Psoas muscle (tissue), 8 donors: ENCODE measurements around the gene CMC4. TPM values are rescaled to one million over a fixed set of nuclear protein-coding genes. Genes with fewer than 3 reads are reported as not detected.

Source experiments
- ATAC-seq, 4 donors: fragments of 200-7000 bp; cut with Tn5 transposase; one replicate each; pipeline ENCODE4 v1.9.1; 2020; ENCODE audit warnings: moderate library complexity in 3 of 4, mild to moderate bottlenecking in 2 of 4
- DNase-seq, 2 donors: peaks; one replicate each; pipeline ENCODE4 v3.0.0-alpha.2; 2020
- H3K27ac ChIP-seq: fragments of 200-600 bp; one replicate; pipeline ENCODE4 v1.8.0; 2022
- H3K27me3 ChIP-seq, 3 donors: fragments of 200-600 bp in 1 of 3; one replicate each; pipeline versions ENCODE4 v1.6.1 to v1.8.0; 2013 to 2022; ENCODE audit warnings: low read length in 2 of 3, mild to moderate bottlenecking in 2 of 3, moderate library complexity in 1 of 3; ENCODE audit not compliant: insufficient read depth in 3 of 3
- H3K36me3 ChIP-seq, 2 donors: fragments of 200-600 bp in 1 of 2; one replicate each; pipeline versions ENCODE4 v1.6.1 to v1.8.0; 2013 to 2022; ENCODE audit warnings: low read depth in 1 of 2, mild to moderate bottlenecking in 1 of 2, moderate library complexity in 1 of 2; ENCODE audit not compliant: insufficient read depth in 1 of 2
- H3K4me1 ChIP-seq: fragments of 200-600 bp; one replicate; pipeline ENCODE4 v1.8.0; 2022
- H3K4me3 ChIP-seq: fragments of 200-600 bp; one replicate; pipeline ENCODE4 v1.8.0; 2022; ENCODE audit warnings: mild to moderate bottlenecking
- H3K9me3 ChIP-seq: fragments of 200-600 bp; one replicate; pipeline ENCODE4 v1.8.0; 2022
- CTCF ChIP-seq: fragments of 200-600 bp; IDR thresholded peaks from one replicate; pipeline ENCODE4 v1.8.0; 2022; ENCODE audit warnings: antibody characterized with exemption
- WGBS, 3 donors: extraction: QIAGEN DNeasy Blood & Tissue Kit; methylation state at CpG; one replicate each; pipeline versions ENCODE4 v1.1.6 to v1.1.7; 2013; 5-methylcytosine and 5-hydroxymethylcytosine counted together
- intact Hi-C, 2 donors: fragments of 100-400 bp; cut with DNase I; formaldehyde crosslinking; loops; one replicate each; pipeline versions ENCODE4 v1.11.0 to v1.14.2; 2022
- long read RNA-seq, 2 donors: library from polyadenylated mRNA; unstranded; transcript quantifications; one replicate each; pipeline ENCODE4 v2.0.0, GENCODE V29; 2021
- polyA plus RNA-seq, 3 donors: library from polyadenylated mRNA; stranded (reverse); fragments of 200-250 nt; gene quantifications; one replicate each; pipeline ENCODE4 v1.2.3, GENCODE V29; 2013
- total RNA-seq, 4 donors: library from RNA; stranded (reverse); fragmentation: NEBNext Ultra II Directional in 2 of 4; extraction: Animal tissue kit (Norgen Biotek cat#: 25700) in 2 of 4; gene quantifications; one replicate each; pipeline versions ENCODE4 v1.2.1 to v1.2.4, GENCODE V29; 2021 to 2023
- donor health status: healthy with polysubstance abuse.
- donor health status: DM: no; HTN: no; CAD: no; lungs with moderate emphysema.
- donor health status: Bipolar disorder and iron deficiency.
- donor health status: healthy.
- donor health status: DM: yes; HTN: yes; CAD: no.
- donor health status: DM: no; HTN: no; CAD: no.
- donor health status: DM: no; HTN: no; CAD: no.
- donor health status: DM: yes; HTN: yes; CAD: no.

The CMC4 gene
- total RNA-seq (10 to 100 TPM in 2 of 4 donors, 1 to 10 TPM in 2; 6.2 to 13.0 (median 10.8) TPM), polyA plus RNA-seq (10 to 100 TPM; 12.5 to 23.9 (median 19.2) TPM)
- long read RNA-seq, donor 1, transcript CMC4-202 (3 exons, 1,107 nt): major isoform, 12 of 13 reads
- long read RNA-seq, donor 1, partial matches to known transcripts: 0 of 13 reads
- long read RNA-seq, donor 1, other reads (novel, unspliced or antisense): 1 of 13 reads
- long read RNA-seq, donor 2, transcript CMC4-202 (3 exons, 1,107 nt): major isoform, 19 of 19 reads
- long read RNA-seq, donor 2, partial matches to known transcripts: 0 of 19 reads
- long read RNA-seq, donor 2, other reads (novel, unspliced or antisense): 0 of 19 reads

GRCh38 chrX:155070975-155071693, at the start of gene CMC4, which contains the start of the genes BRCC3 and MTCP1:
CMC4 (minus strand) TSS chrX:155071136; CDS start chrX:155064023, 7,113 bp downstream.
BRCC3 (plus strand) TSS chrX:155071508; CDS start chrX:155071528, 20 bp downstream.
MTCP1 (minus strand) TSS chrX:155071136; CDS start chrX:155066010, 5,126 bp downstream.
- Histone ChIP-seq H3K36me3 (peaks cover 0 to 18% of the 10 kb centered on the region in 2 donors), H3K4me3 (peak within 1 kb of the TSS; percentile 68), H3K27ac (peak within 1 kb of the TSS; percentile 86), H3K4me1 (peaks cover 7% of the 10 kb centered on the region), H3K27me3 (no peaks in the 10 kb centered on the region), H3K9me3 (no peaks in the 10 kb centered on the region)
- no peak for TF ChIP-seq CTCF
- DNase-seq (peak; percentile 79 to 88), ATAC-seq (peak; percentile 91 to 94 (median 92))
- intact Hi-C loops: loop anchor here (2.0 to 5.0 kb wide), 2 partner anchors 42 to 44 kb away; partner anchors contain the start of gene FUNDC2 (in 1 of the 2)
- 1 to 43% (median 1%) methylated on average over 31 to 52 of the region's 81 CpGs for WGBS, 3 donors

- no peak for DNase-seq
- intact Hi-C loops: no loop called here
- H3K4me3 ChIP-seq: no peak overlapping the region
- no peaks in the 10 kb centered on the region for H3K9me3 ChIP-seq
- TF ChIP-seq CTCF: no peak
- H3K4me1 ChIP-seq: no peaks in the 10 kb centered on the region
- H3K27ac ChIP-seq: no peak overlapping the region
- 76 to 100% (median 100%) methylated on average over 1 of the region's 1 CpG for WGBS, 3 donors
- ATAC-seq: no peak
- peaks cover 0 to 22% of the 10 kb centered on the region in 2 donors for H3K36me3 ChIP-seq
- H3K27me3 ChIP-seq: no peaks in the 10 kb centered on the region
Observed at GRCh38 chrX:155115174-155115819, 44.4 kb upstream of the CMC4 start.

- no peak for DNase-seq
- TF ChIP-seq CTCF: no peak
- H3K27me3 ChIP-seq: no peaks in the 10 kb centered on the region
- no peaks in the 10 kb centered on the region for H3K4me1 ChIP-seq
- 83 to 97% (median 94%) methylated on average over 4 of the region's 4 CpGs for WGBS, 3 donors
- no peak overlapping the region for H3K27ac ChIP-seq
- ATAC-seq: no peak
- H3K9me3 ChIP-seq: no peaks in the 10 kb centered on the region
- peaks cover 0 to 12% of the 10 kb centered on the region in 2 donors for H3K36me3 ChIP-seq
- no peak overlapping the region for H3K4me3 ChIP-seq
- intact Hi-C loops: no loop called here
Observed at GRCh38 chrX:155113097-155113496, 42.2 kb upstream of the CMC4 start.

GRCh38 chrX:155112171-155112570, 41.2 kb upstream of the CMC4 start:
- TF ChIP-seq CTCF: no peak
- no peaks in the 10 kb centered on the region for H3K4me1 ChIP-seq
- ATAC-seq (no peak), DNase-seq (no peak)
- no peak overlapping the region for H3K27ac ChIP-seq
- H3K36me3 ChIP-seq: peaks cover 0 to 6% of the 10 kb centered on the region in 2 donors
- no peak overlapping the region for H3K4me3 ChIP-seq
- intact Hi-C loops: no loop called here
- WGBS, 3 donors: 75 to 99% (median 97%) methylated on average over 3 of the region's 3 CpGs
- no peaks in the 10 kb centered on the region for H3K27me3 ChIP-seq
- H3K9me3 ChIP-seq: no peaks in the 10 kb centered on the region
